CD14-positive monocyte (primary cell): Measurements from ENCODE around the gene SHQ1. TPM values are rescaled to one million over a fixed set of nuclear protein-coding genes. Genes with fewer than 3 reads are reported as not detected.

Experiments
- DNase-seq, 3 donors: peaks; one replicate each; pipeline ENCODE4 v3.0.0-alpha.2; 2011 to 2022
- H2AFZ ChIP-seq: 2 replicates; pipeline ENCODE4 v1.6.0; 2012; ENCODE audit warnings: mild to moderate bottlenecking, low read depth, low read length, inconsistent platforms; ENCODE audit not compliant: insufficient read depth, poor library complexity, severe bottlenecking
- H3K27ac ChIP-seq, 2 donors: 1 replicate in 1 of 2; 2 replicates in 1 of 2; pipeline ENCODE4 v1.5.1; 2012 to 2013; ENCODE audit warnings: low read length in 2 of 2, control low read depth in 1 of 2, inconsistent platforms in 1 of 2, low read depth in 1 of 2, mild to moderate bottlenecking in 1 of 2
- H3K27me3 ChIP-seq, 2 donors: one replicate each; pipeline versions ENCODE4 v1.6.0 to v1.6.1; 2011 to 2013; ENCODE audit warnings: low read length in 2 of 2; ENCODE audit not compliant: control insufficient read depth in 2 of 2, insufficient read depth in 2 of 2
- H3K36me3 ChIP-seq, 2 donors: replicated peaks in 1 of 2; 1 replicate in 1 of 2; 2 replicates in 1 of 2; pipeline versions ENCODE4 v1.5.1 to v1.6.1; 2012 to 2013; ENCODE audit warnings: low read length in 2 of 2, control low read depth in 1 of 2, inconsistent platforms in 1 of 2, mild to moderate bottlenecking in 1 of 2; ENCODE audit not compliant: insufficient read depth in 2 of 2, control insufficient read depth in 1 of 2
- H3K4me1 ChIP-seq, 2 donors: 1 replicate in 1 of 2; 2 replicates in 1 of 2; pipeline versions ENCODE4 v1.5.1 to v1.6.1; 2012 to 2013; ENCODE audit warnings: low read length in 2 of 2, control low read depth in 1 of 2, inconsistent platforms in 1 of 2, mild to moderate bottlenecking in 1 of 2, moderate library complexity in 1 of 2; ENCODE audit not compliant: insufficient read depth in 2 of 2, control insufficient read depth in 1 of 2
- H3K4me2 ChIP-seq: replicated peaks from 2 replicates; pipeline ENCODE3; 2012; ENCODE audit warnings: low read length, moderate library complexity, mild to moderate bottlenecking; ENCODE audit not compliant: poor library complexity, severe bottlenecking; ENCODE audit errors: extremely low read depth
- H3K4me3 ChIP-seq, 3 experiments: fragments of 200-600 bp in 1 of 3; sonication (generic) in 1 of 3; replicated peaks in 1 of 3; 1 replicate in 2 of 3; 2 replicates in 1 of 3; pipeline ENCODE4 v1.5.1; 2011 to 2013; ENCODE audit warnings: low read length in 3 of 3, mild to moderate bottlenecking in 3 of 3, control low read depth in 2 of 3, low read depth in 2 of 3, inconsistent platforms in 1 of 3, moderate library complexity in 1 of 3
- H3K79me2 ChIP-seq: 2 replicates; pipeline ENCODE4 v1.6.0; 2012; ENCODE audit warnings: mild to moderate bottlenecking, control low read depth, inconsistent platforms, low read length, moderate library complexity; ENCODE audit not compliant: insufficient read depth
- H3K9ac ChIP-seq: 2 replicates; pipeline ENCODE4 v1.6.0; 2017; ENCODE audit warnings: low read length, mild to moderate bottlenecking; ENCODE audit not compliant: insufficient read depth, poor library complexity, severe bottlenecking
- H3K9me3 ChIP-seq, 2 donors: replicated peaks in 1 of 2; 1 replicate in 1 of 2; 2 replicates in 1 of 2; pipeline versions ENCODE4 v1.5.1 to v1.6.1; 2012 to 2013; ENCODE audit warnings: low read length in 2 of 2, control low read depth in 1 of 2; ENCODE audit not compliant: control insufficient read depth in 1 of 2, insufficient read depth in 1 of 2
- H4K20me1 ChIP-seq: 2 replicates; pipeline ENCODE4 v1.6.0; 2012; ENCODE audit warnings: mild to moderate bottlenecking, low read length, control low read depth, moderate library complexity; ENCODE audit not compliant: insufficient read depth
- H3K27ac Mint-ChIP-seq, 7 donors: one replicate each; pipeline ENCODE4 v1.8.0; 2020; ENCODE audit warnings: mild to moderate bottlenecking in 7 of 7, mixed read lengths in 7 of 7, moderate library complexity in 6 of 7, inconsistent platforms in 2 of 7
- H3K27me3 Mint-ChIP-seq, 3 donors: one replicate each; pipeline ENCODE4 v1.8.0; 2021 to 2022; ENCODE audit warnings: low read depth in 3 of 3, mild to moderate bottlenecking in 3 of 3, mixed read lengths in 3 of 3, moderate library complexity in 3 of 3, inconsistent platforms in 1 of 3
- H3K36me3 Mint-ChIP-seq, 2 donors: one replicate each; pipeline ENCODE4 v1.8.0; 2020; ENCODE audit warnings: mixed read lengths in 2 of 2, inconsistent platforms in 1 of 2, mild to moderate bottlenecking in 1 of 2
- H3K4me1 Mint-ChIP-seq: one replicate; pipeline ENCODE4 v1.8.0; 2020; ENCODE audit warnings: mild to moderate bottlenecking, mixed read lengths
- H3K4me3 Mint-ChIP-seq, 2 donors: one replicate each; pipeline ENCODE4 v1.8.0; 2020; ENCODE audit warnings: mild to moderate bottlenecking in 2 of 2, mixed read lengths in 2 of 2, moderate library complexity in 1 of 2
- H3K9me3 Mint-ChIP-seq, 7 donors: one replicate each; pipeline ENCODE4 v1.8.0; 2020 to 2022; ENCODE audit warnings: mixed read lengths in 7 of 7, mild to moderate bottlenecking in 6 of 7, moderate library complexity in 6 of 7, inconsistent platforms in 2 of 7
- WGBS: methylation state at CpG from one replicate; pipeline ENCODE4 v1.1.5; 2013; ENCODE audit warnings: missing lambda C conversion rate; ENCODE audit not compliant: insufficient coverage; 5-methylcytosine and 5-hydroxymethylcytosine counted together
- intact Hi-C, 2 donors: fragments of 100-400 bp; cut with micrococcal nuclease; formaldehyde crosslinking; loops; one replicate each; pipeline versions ENCODE4 v1.15.0 to v1.15.1; 2023
- polyA plus RNA-seq, 3 donors: library from polyadenylated mRNA; depleted of rRNA in 1 of 3; unstranded in 2 of 3; stranded (reverse) in 1 of 3; fragments of 300-500 nt in 2 of 3; fragments of >200 nt in 1 of 3; fragmentation: Illumina TruSeq in 2 of 3; gene quantifications; 1 replicate in 2 of 3; 2 replicates in 1 of 3; pipeline ENCODE4 v1.2.3, GENCODE V29; 2012 to 2021
- TF ChIP-seq, protein P1 (sequence below): fragments of 200-600 bp; IDR thresholded peaks from one replicate; pipeline ENCODE4 v1.8.0; 2022; ENCODE audit warnings: antibody characterized with exemption, mild to moderate bottlenecking

SHQ1 gene
- polyA plus RNA-seq, 3 donors = 3.5 to 31.6 (median 8.2) TPM

DNA sequence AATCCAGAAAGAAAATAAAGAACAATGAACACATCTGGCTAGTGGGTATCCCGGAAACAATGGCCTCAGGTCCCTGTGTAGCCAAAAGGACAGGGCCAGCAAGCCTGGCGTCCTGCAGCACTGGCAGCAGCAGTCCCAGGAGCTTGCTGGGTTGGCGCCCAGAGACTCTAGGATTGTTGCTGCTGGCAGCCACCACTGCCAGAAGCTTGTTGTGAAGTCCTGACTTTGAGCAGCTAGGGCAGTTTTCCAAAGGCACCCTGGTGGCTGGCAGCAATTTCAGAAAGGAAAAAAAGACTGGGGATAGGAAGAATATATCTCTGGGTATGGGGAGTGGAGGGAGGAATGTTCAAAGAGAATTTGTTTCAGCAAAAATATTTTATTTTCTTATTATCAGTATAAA, 11.3 kb downstream of the SHQ1 start:
- H3K36me3 Mint-ChIP-seq = peaks cover 52 to 71% of the 10 kb centered on the region in 2 donors
- Histone ChIP-seq H2AFZ (no peak overlapping the region), H3K36me3 (peaks cover 62 to 94% of the 10 kb centered on the region in 2 donors), H4K20me1 (no peaks in the 10 kb centered on the region), H3K4me2 (no peak overlapping the region), H3K4me3 (no peak overlapping the region), H3K4me1 (no peaks in the 10 kb centered on the region), H3K27ac (no peak overlapping the region), H3K27me3 (no peaks in the 10 kb centered on the region), H3K79me2 (no peaks in the 10 kb centered on the region), H3K9ac (no peak overlapping the region), H3K9me3 (no peaks in the 10 kb centered on the region)
- 90% methylated on average over 3 of the region's 3 CpGs for WGBS
- no peak for DNase-seq
- no peaks in the 10 kb centered on the region for H3K4me1 Mint-ChIP-seq
- H3K9me3 Mint-ChIP-seq = no peaks in the 10 kb centered on the region
- no peak overlapping the region for H3K27ac Mint-ChIP-seq
- TF ChIP-seq, protein P1, sequence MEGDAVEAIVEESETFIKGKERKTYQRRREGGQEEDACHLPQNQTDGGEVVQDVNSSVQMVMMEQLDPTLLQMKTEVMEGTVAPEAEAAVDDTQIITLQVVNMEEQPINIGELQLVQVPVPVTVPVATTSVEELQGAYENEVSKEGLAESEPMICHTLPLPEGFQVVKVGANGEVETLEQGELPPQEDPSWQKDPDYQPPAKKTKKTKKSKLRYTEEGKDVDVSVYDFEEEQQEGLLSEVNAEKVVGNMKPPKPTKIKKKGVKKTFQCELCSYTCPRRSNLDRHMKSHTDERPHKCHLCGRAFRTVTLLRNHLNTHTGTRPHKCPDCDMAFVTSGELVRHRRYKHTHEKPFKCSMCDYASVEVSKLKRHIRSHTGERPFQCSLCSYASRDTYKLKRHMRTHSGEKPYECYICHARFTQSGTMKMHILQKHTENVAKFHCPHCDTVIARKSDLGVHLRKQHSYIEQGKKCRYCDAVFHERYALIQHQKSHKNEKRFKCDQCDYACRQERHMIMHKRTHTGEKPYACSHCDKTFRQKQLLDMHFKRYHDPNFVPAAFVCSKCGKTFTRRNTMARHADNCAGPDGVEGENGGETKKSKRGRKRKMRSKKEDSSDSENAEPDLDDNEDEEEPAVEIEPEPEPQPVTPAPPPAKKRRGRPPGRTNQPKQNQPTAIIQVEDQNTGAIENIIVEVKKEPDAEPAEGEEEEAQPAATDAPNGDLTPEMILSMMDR = no peak
- H3K4me3 Mint-ChIP-seq = no peak overlapping the region
- intact Hi-C loops = no loop called here
- H3K27me3 Mint-ChIP-seq = no peaks in the 10 kb centered on the region

DNA sequence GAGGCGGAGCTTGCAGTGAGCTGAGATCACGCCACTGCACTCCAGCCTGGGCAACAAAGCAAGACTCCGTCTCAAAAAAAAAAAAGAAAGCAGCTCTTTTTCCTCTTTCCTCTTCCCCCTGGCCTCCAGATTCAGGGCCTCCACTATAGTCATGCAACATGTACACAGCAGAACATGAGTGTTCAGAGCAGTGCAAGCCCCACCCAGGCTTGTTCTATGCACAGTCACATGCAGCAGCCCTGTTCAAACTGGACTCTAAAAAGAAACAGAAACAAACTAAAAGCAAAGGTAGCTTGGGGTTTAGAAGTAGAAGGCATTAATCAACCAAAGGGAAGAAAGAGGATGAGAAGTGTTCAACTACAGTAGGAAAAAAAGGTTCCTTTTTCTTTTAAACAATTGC, 11.8 kb downstream of the SHQ1 start:
- Histone ChIP-seq H3K27me3 (no peaks in the 10 kb centered on the region), H3K27ac (no peak overlapping the region), H4K20me1 (no peaks in the 10 kb centered on the region), H3K9me3 (no peaks in the 10 kb centered on the region), H3K4me1 (no peaks in the 10 kb centered on the region), H3K79me2 (no peaks in the 10 kb centered on the region), H3K4me3 (no peak overlapping the region), H3K4me2 (no peak overlapping the region), H3K9ac (no peak overlapping the region), H3K36me3 (peaks cover 63 to 94% of the 10 kb centered on the region in 2 donors), H2AFZ (no peak overlapping the region)
- DNase-seq = no peak
- no peaks in the 10 kb centered on the region for H3K4me1 Mint-ChIP-seq
- H3K36me3 Mint-ChIP-seq = peaks cover 52 to 70% of the 10 kb centered on the region in 2 donors
- TF ChIP-seq, protein P1 = no peak
- no peaks in the 10 kb centered on the region for H3K9me3 Mint-ChIP-seq
- 86% methylated on average over 1 of the region's 3 CpGs for WGBS
- H3K27ac Mint-ChIP-seq = no peak overlapping the region
- H3K27me3 Mint-ChIP-seq = no peaks in the 10 kb centered on the region
- intact Hi-C loops = no loop called here
- no peak overlapping the region for H3K4me3 Mint-ChIP-seq
